AG09309 (cell line): Measurements from ENCODE around the gene CUTA.
A peak's percentile ranks its signal among the peaks of the same experiment; 100 is the strongest.

ENCODE experiments used
- DNase-seq: peaks from one replicate; pipeline ENCODE4 v3.0.0-alpha.2; 2010; ENCODE audit warnings: low read depth
- H3K4me3 ChIP-seq: 2 replicates; pipeline ENCODE4 v1.5.1; 2011; ENCODE audit warnings: mild to moderate bottlenecking, low read depth, low read length, moderate library complexity; ENCODE audit not compliant: control insufficient read depth
- TF ChIP-seq, protein P1 (sequence below): IDR thresholded peaks from 2 replicates; pipeline ENCODE4 v1.5.1; 2011; ENCODE audit warnings: mild to moderate bottlenecking, low read depth, low read length, inconsistent platforms; ENCODE audit not compliant: insufficient read depth, control insufficient read depth; ENCODE audit errors: missing control alignments

Gene CUTA

DNA sequence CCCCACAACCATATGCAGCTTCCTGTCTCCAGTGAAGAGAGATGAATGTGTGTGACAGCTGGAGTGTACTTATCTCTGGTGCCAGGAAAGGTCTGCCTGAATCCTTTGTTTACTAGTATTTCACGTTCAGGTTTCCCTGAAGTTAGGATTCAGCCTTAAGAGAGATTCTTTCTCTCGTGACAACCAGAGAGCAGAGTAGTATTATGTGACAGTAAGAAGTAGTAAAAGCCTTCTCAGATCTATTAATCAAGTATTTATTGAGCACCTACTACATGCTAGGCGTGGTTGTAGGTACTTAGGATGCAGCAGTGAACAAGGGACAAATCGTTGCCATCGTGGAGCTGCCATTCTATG is 25.3 kb downstream of the CUTA start:
- H3K4me3 ChIP-seq: peak overlapping the region; percentile 90
- no peak for DNase-seq
- TF ChIP-seq, protein P1, sequence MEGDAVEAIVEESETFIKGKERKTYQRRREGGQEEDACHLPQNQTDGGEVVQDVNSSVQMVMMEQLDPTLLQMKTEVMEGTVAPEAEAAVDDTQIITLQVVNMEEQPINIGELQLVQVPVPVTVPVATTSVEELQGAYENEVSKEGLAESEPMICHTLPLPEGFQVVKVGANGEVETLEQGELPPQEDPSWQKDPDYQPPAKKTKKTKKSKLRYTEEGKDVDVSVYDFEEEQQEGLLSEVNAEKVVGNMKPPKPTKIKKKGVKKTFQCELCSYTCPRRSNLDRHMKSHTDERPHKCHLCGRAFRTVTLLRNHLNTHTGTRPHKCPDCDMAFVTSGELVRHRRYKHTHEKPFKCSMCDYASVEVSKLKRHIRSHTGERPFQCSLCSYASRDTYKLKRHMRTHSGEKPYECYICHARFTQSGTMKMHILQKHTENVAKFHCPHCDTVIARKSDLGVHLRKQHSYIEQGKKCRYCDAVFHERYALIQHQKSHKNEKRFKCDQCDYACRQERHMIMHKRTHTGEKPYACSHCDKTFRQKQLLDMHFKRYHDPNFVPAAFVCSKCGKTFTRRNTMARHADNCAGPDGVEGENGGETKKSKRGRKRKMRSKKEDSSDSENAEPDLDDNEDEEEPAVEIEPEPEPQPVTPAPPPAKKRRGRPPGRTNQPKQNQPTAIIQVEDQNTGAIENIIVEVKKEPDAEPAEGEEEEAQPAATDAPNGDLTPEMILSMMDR: no peak

DNA sequence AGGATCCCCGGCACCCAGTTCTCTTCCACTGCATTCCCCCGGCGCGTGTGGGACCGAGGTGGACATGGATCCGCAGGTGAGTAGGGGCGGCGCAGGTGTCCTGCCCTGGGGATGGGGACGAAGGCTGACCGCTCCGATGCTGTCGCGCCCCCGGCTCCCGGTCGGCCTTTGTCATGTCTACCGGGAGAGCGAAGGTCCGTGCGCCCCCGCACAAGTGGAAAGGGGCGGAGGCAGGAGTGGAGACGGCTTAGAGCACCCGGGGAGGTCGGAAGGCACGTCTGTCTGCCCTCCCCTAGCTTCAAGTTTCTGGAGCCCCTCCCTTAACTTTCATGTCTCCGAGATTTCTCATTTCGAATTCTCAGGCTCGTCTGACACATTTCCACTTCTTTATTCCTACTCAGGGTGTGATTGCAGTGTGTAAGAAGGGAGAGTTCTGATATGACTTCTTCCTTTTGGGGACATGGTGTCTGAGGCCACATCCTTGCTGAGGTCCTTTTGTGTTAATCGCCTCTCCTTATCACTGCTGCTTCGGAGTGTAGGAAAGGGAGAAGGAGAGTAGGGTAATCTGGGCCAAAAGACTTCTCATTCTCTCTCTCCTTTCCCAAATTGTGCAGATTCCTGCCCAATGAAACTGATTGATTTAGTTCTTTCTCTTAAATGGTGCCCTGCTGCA is 25.8 kb downstream of the CUTA start:
- DNase-seq: no peak
- TF ChIP-seq, protein P1: no peak
- H3K4me3 ChIP-seq: peak overlapping the region; percentile 90

DNA sequence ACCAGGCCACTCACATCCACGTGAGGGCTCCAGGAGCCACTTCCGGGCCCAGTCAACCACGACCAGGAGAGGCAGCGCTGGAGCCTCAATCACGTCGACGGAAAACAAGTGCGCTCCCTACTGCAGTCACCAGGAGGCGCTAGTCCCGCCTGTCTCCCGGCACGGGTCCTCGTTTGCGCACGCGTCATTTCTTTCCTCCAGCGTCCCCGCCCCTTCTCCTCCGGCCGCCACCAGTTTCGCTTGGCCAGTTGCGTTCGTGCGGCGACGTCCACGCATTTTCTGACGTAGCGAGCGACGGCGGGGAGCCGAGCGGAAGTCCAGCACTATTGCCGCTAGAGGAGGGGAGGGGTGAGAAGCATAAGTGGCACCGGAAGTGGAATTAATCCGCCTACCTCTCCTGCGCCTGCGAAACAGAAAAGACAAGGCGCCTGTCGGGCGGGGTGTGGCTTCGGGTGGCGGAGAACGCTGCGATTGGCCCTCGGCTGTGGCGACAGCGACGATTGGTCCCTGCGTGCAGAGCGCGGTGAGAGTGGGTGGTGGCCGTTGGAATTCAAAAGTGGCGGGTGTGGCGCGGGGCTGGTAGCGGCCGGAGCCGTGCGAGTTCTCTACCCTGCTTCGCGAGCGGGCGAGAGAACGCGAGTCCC is 26.5 kb downstream of the CUTA start, which contains the start of gene KIFC1:
TSS of gene KIFC1 (plus strand) at position 546 of the 644 bp plus-strand sequence. CDS start 163 bp downstream, outside the sequence.
- TF ChIP-seq, protein P1: peak; percentile 98
- H3K4me3 ChIP-seq: peak within 1 kb of the TSS; percentile 90

DNA sequence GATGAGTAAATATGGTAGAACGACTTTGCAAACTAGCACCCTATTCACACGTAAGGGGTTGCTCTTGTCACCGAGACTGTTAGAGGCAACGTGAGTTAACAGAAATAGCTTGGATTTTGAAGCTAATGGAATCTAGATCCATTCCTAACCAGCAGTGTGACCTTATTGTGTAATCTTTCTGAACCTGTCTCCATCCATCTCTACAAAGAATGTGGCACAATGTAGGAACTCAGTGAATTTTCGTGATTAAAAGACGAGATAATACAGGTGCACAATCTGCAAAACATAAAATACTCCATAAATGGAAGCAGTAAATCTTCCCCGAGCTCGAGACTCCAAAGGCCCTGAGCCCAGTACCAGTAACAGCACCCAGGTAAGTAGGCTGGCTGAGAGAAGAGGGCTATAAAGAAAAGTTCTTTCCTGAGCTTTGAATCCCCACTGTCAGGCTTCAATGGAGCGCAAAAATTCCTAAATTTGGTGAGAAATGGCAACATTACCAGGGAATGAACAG is 27.1 kb downstream of the CUTA start:
- TF ChIP-seq, protein P1: no peak
- no peak overlapping the region for H3K4me3 ChIP-seq

More for the DNA sequence above, 26.5 kb downstream of the CUTA start, which contains the start of gene KIFC1:
- peak; percentile 99 for DNase-seq

DNA sequence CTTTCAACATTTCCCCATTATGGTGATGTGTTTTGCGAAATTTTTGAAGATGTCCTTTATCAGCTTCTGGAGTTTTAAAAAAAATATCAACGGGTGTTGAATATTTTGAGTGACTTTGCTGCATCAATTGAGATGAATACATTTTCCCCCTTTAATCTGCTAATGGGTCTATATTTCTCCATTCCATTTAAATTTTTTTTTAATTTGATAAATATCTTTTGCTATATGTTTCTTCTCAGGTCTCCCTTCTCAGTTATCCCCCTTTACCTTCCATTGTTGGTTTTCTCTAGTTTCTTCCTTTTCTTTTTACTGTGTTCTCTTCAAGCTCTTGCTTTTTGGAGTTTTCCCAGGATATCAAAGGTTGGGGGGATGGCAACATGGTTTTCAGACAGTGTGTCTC is 27.7 kb downstream of the CUTA start:
- no peak for DNase-seq
- TF ChIP-seq, protein P1: no peak
- no peak overlapping the region for H3K4me3 ChIP-seq

More for the DNA sequence above, 27.1 kb downstream of the CUTA start:
- no peak for DNase-seq

DNA sequence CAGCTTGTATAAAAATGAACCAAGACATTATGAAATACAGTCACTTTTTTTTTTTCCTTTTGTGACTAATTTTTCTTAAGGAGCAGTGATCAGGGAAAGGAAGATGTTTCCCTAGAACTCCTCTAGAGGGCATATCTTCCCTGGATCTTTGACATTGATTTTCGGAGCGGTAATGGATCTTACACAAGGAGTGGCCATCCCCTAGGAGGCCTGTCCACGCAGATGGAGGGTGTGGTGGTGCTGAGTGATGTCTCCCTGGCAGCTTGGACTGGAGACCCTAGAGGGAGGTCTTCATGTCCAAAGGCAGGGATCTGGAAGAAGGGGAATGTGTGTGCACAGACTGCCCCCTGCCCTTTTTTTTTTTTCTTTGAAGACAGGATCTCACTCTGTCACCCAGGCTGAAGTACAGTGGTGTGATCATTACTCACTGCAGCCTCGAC is 33.3 kb downstream of the CUTA start:
- DNase-seq: peak; percentile 70
- TF ChIP-seq, protein P1: peak; percentile 59
- no peak overlapping the region for H3K4me3 ChIP-seq
